Hair follicular keratinocyte (primary cell): Measurements from ENCODE around the gene SPDYE17. TPM values are rescaled to one million over a fixed set of nuclear protein-coding genes. Genes with fewer than 3 reads are reported as not detected.

Experiments used
- total RNA-seq: library from RNA; depleted of rRNA; stranded (reverse); fragments of >200 nt; gene quantifications from 2 replicates; pipeline ENCODE4 v1.2.3, GENCODE V29; 2015

SPDYE17 gene
- total RNA-seq = not detected in 2 replicates

DNA sequence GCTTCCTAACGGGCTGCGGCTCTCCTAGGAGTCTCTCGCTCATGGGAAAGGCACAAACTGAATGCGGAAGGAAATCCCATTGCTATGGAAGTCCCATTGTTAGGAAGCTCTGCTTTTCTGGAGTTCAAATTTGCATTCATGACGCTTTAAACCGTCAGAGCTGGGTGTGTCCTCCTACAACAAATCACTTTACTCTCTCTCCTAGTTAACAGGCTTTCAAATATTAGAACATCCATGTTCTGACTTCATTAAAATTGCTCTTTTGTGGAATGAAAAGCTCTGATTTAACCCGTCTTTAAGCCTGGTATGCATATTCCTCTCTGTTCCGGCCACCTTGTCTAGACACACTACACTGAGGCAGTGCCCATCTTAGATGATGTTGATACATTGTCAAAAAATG, at the start of gene SPDYE17:
SPDYE17 (minus strand) TSS at position 101 of the 400 bp plus-strand sequence. CDS start 1,791 bp downstream, outside the sequence.

DNA sequence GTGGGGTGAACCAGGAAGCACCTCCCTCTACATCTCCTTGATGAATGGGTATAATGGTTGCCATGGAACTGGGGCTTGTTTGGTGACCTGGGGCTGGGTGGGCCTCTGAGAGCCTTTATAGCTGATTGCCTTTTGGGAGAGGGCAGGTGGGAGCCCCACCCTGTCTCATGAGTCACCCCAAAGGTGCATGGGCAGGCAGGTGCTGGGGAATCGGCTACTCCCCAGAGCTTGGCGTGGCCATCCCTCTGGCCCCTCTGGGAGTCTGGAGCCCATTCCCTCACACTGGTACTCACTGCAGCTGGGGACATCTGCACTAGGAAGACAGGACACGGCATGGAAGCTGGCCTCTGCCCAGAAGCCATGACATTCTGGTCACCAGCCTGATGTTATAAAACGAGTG, 30.4 kb upstream of the SPDYE17 start, which contains the start of gene SPDYE18:
SPDYE18 (minus strand) TSS at position 2 of the 400 bp plus-strand sequence. CDS start 2,046 bp downstream, outside the sequence.

Other genes starting within 250 kb of the SPDYE17 start
- not detected in 2 replicates for gene SPDYE18, start 30.2 kb upstream of the SPDYE17 start, total RNA-seq
- gene CCDC146, start 90.3 kb upstream of the SPDYE17 start, total RNA-seq = 0.34 and 1.8 TPM in 2 replicates
- gene FGL2, start 167.5 kb upstream of the SPDYE17 start, total RNA-seq = 0.15 and 0.23 TPM in 2 replicates